Stomach (tissue), 9 donors: ENCODE results near the gene NETO1. TPM values are rescaled to one million over a fixed set of nuclear protein-coding genes. Genes with fewer than 3 reads are reported as not detected.

Experiments
- DNase-seq, 2 donors: peaks; one replicate each; pipeline versions ENCODE4 v3.0.0 to v3.0.0-alpha.2; 2013 to 2019
- H3K27ac ChIP-seq, 5 donors: fragments of 200-600 bp in 4 of 5; sonication (generic) in 4 of 5; one replicate each; pipeline ENCODE4 v1.5.1; 2013 to 2019; ENCODE audit warnings: mild to moderate bottlenecking in 1 of 5, moderate library complexity in 1 of 5
- H3K27me3 ChIP-seq, 3 donors: fragments of 200-600 bp; sonication (generic); one replicate each; pipeline ENCODE4 v1.5.1; 2017 to 2019; ENCODE audit warnings: mixed run types in 1 of 3
- H3K36me3 ChIP-seq, 4 donors: fragments of 200-600 bp; sonication (generic); 1 replicate in 3 of 4; 2 replicates in 1 of 4; pipeline ENCODE4 v1.5.1; 2016 to 2019
- H3K4me1 ChIP-seq, 4 donors: fragments of 200-600 bp; sonication (generic); one replicate each; pipeline ENCODE4 v1.5.1; 2016 to 2019
- H3K4me3 ChIP-seq, 4 donors: fragments of 200-600 bp; sonication (generic) in 3 of 4; one replicate each; pipeline ENCODE4 v1.5.1; 2016 to 2019; ENCODE audit warnings: mild to moderate bottlenecking in 1 of 4
- H3K9me3 ChIP-seq, 4 donors: fragments of 200-600 bp; sonication (generic); one replicate each; pipeline ENCODE4 v1.5.1; 2016 to 2019
- EP300 ChIP-seq: sonication (generic); formaldehyde crosslinking; IDR thresholded peaks from one replicate; pipeline ENCODE4 v1.6.1; 2017; ENCODE audit warnings: antibody characterized with exemption
- POLR2A ChIP-seq, 4 donors: fragments of 450-650 bp; IDR thresholded peaks; one replicate each; pipeline ENCODE4 v1.6.1; 2016; ENCODE audit warnings: antibody characterized with exemption in 4 of 4, control low read depth in 2 of 4, mild to moderate bottlenecking in 1 of 4, moderate library complexity in 1 of 4
- POLR2AphosphoS5 ChIP-seq, 3 donors: sonication (generic); formaldehyde crosslinking; IDR thresholded peaks; one replicate each; pipeline ENCODE4 v1.6.1; 2016; ENCODE audit warnings: antibody characterized with exemption in 3 of 3
- WGBS, 5 donors: extraction: QIAGEN DNeasy Blood & Tissue Kit in 3 of 5; methylation state at CpG; one replicate each; pipeline versions ENCODE4 v1.1.5 to v1.1.7; 2013 to 2018; 5-methylcytosine and 5-hydroxymethylcytosine counted together
- intact Hi-C: fragments of 100-400 bp; cut with DNase I; formaldehyde crosslinking; loops from one replicate; pipeline ENCODE4 v1.15.1; 2023; ENCODE audit warnings: low total_unique reads
- polyA plus RNA-seq, 3 donors: library from polyadenylated mRNA; stranded (reverse); fragments of 200-250 nt; gene quantifications; one replicate each; pipeline ENCODE4 v1.2.3, GENCODE V29; 2013
- total RNA-seq, 5 donors: library from RNA; depleted of rRNA; stranded (reverse); fragments of >200 nt; gene quantifications; one replicate each; pipeline versions ENCODE4 v1.1.0 to v1.2.3, GENCODE V29; 2014 to 2016
- TF ChIP-seq, protein P1 (sequence below), 7 experiments: fragments of 450-650 bp in 4 of 7; fragments of 200-600 bp in 3 of 7; sonication (generic) in 3 of 7; IDR thresholded peaks; one replicate each; pipeline ENCODE4 v1.5.1; 2016 to 2019; ENCODE audit warnings: antibody characterized with exemption in 7 of 7, control low read depth in 2 of 7, mild to moderate bottlenecking in 1 of 7
- donor health status: healthy with polysubstance abuse.
- donor health status: Bipolar disorder and iron deficiency.
- donor health status: healthy.

The NETO1 gene
- total and polyA plus RNA-seq, 8 donors: 0.06 to 8.8 (median 0.53) TPM; not detected in 2

GRCh38 chr18:72811047-72811446 is 56.7 kb downstream of the NETO1 start:
- 69 to 79% (median 77%) methylated on average over 7 of the region's 7 CpGs for WGBS, 5 donors
- intact Hi-C loops: no loop called here
- no peak overlapping the region for H3K4me3 ChIP-seq
- no peaks in the 10 kb centered on the region for H3K4me1 ChIP-seq
- H3K27me3 ChIP-seq: no peaks in the 10 kb centered on the region
- no peak overlapping the region for H3K27ac ChIP-seq
- DNase-seq: no peak
- H3K9me3 ChIP-seq: no peaks in the 10 kb centered on the region
- no peaks in the 10 kb centered on the region for H3K36me3 ChIP-seq
- TF ChIP-seq EP300: no peak
- TF ChIP-seq, protein P1, sequence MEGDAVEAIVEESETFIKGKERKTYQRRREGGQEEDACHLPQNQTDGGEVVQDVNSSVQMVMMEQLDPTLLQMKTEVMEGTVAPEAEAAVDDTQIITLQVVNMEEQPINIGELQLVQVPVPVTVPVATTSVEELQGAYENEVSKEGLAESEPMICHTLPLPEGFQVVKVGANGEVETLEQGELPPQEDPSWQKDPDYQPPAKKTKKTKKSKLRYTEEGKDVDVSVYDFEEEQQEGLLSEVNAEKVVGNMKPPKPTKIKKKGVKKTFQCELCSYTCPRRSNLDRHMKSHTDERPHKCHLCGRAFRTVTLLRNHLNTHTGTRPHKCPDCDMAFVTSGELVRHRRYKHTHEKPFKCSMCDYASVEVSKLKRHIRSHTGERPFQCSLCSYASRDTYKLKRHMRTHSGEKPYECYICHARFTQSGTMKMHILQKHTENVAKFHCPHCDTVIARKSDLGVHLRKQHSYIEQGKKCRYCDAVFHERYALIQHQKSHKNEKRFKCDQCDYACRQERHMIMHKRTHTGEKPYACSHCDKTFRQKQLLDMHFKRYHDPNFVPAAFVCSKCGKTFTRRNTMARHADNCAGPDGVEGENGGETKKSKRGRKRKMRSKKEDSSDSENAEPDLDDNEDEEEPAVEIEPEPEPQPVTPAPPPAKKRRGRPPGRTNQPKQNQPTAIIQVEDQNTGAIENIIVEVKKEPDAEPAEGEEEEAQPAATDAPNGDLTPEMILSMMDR (IDR thresholded peaks at IDR 0.05): no peak
- no peak for TF ChIP-seq POLR2AphosphoS5 (IDR thresholded peaks at IDR 0.05)
- TF ChIP-seq POLR2A (IDR thresholded peaks at IDR 0.05): no peak

DNA sequence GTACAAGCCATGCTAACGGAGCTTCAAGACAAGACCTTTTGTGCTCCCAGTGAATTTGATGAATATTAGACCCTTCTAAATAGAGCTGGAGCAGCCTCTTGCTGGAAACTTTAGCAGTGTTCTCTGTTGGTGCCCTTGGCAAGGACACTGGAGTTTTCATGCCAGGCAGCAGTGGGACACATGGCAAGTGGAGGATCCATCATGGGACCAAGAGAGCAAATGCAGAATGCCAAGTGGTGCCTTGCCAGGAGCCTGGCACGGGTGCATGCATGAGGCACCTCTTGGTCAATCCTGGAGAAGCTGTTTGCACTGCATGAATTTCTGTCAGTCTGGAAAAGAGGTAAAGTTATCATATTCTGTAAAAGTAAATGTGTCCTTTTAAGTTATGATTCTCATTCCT is 59.1 kb downstream of the NETO1 start:
- intact Hi-C loops: no loop called here
- H3K27ac ChIP-seq: no peak overlapping the region
- no peak for DNase-seq
- H3K27me3 ChIP-seq: no peaks in the 10 kb centered on the region
- H3K9me3 ChIP-seq: no peaks in the 10 kb centered on the region
- H3K36me3 ChIP-seq: no peaks in the 10 kb centered on the region
- H3K4me3 ChIP-seq: no peak overlapping the region
- H3K4me1 ChIP-seq: no peaks in the 10 kb centered on the region
- 48 to 70% (median 62%) methylated on average over 2 of the region's 2 CpGs for WGBS, 5 donors
- no peak for TF ChIP-seq POLR2AphosphoS5 (IDR thresholded peaks at IDR 0.05)
- no peak for TF ChIP-seq EP300
- no peak for TF ChIP-seq POLR2A (IDR thresholded peaks at IDR 0.05)
- TF ChIP-seq, protein P1 (IDR thresholded peaks at IDR 0.05): no peak

DNA sequence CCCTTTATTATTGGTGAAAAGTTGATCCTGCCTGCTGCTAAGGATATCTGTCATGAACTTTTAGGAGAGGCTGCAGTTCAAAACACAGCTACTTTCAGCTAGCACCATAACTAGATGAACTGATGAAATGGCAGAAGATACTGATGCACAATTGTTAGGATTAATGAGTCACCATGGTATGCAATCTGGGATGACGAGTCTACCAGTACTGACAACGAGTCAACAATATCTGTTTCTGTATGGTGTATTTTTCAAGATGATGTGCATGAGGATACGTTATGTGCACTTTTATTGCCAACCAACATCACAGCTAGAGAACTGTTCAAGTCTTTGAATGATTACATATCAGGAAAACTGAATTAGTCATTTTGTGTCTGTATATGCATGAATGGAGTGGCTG is 68.7 kb downstream of the NETO1 start:
- TF ChIP-seq POLR2AphosphoS5 (IDR thresholded peaks at IDR 0.05): no peak
- TF ChIP-seq EP300: no peak
- no peak for TF ChIP-seq POLR2A (IDR thresholded peaks at IDR 0.05)
- TF ChIP-seq, protein P1 (IDR thresholded peaks at IDR 0.05): no peak
- Histone ChIP-seq H3K9me3 (no peaks in the 10 kb centered on the region), H3K4me1 (no peaks in the 10 kb centered on the region), H3K4me3 (no peak overlapping the region), H3K27ac (no peak overlapping the region), H3K36me3 (no peaks in the 10 kb centered on the region), H3K27me3 (no peaks in the 10 kb centered on the region)
- DNase-seq: no peak
- intact Hi-C loops: no loop called here
- whole genome bisulfite sequencing, 5 donors: 61 to 81% (median 79%) methylated on average over 3 of the region's 3 CpGs

DNA sequence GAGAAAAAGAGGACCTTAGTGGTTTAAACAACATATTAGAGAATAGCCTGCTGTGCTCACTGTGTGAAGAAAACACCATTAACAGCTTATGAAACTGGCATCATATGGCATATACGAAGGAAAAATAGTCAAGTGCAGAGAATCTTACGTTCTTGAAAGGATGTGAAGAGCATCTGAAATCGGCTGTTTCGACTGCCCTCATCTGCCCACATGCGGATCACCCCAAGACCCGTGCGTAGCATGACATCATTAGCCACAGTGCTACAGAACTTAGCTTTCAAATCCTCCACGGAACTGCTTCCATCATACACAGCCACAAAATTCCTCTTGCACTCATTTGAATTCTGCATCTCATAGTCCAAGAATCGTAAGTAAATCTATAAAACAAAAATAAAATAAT is 84.3 kb downstream of the NETO1 start:
- peaks cover 0 to 4% (median 0%) of the 10 kb centered on the region in 4 donors for H3K9me3 ChIP-seq
- H3K4me3 ChIP-seq: no peak overlapping the region
- WGBS, 5 donors: 74 to 87% (median 79%) methylated on average over 9 of the region's 9 CpGs
- DNase-seq: no peak
- H3K4me1 ChIP-seq: no peaks in the 10 kb centered on the region
- no peaks in the 10 kb centered on the region for H3K36me3 ChIP-seq
- no peak for TF ChIP-seq POLR2AphosphoS5 (IDR thresholded peaks at IDR 0.05)
- TF ChIP-seq EP300: no peak
- TF ChIP-seq, protein P1 (IDR thresholded peaks at IDR 0.05): no peak
- TF ChIP-seq POLR2A (IDR thresholded peaks at IDR 0.05): no peak
- intact Hi-C loops: no loop called here
- no peaks in the 10 kb centered on the region for H3K27me3 ChIP-seq
- H3K27ac ChIP-seq: no peak overlapping the region
